Fibroblast of pulmonary artery (primary cell): ENCODE data around the gene SLC35A5.

Source experiments
- DNase-seq: peaks from one replicate; pipeline ENCODE4 v3.0.0-alpha.2; 2010; ENCODE audit warnings: low read depth
- H3K4me3 ChIP-seq: replicated peaks from 2 replicates; pipeline ENCODE4 v1.5.1; 2011; ENCODE audit warnings: low read depth, mild to moderate bottlenecking, control low read depth, low read length, moderate library complexity
- TF ChIP-seq, protein P1 (sequence below): IDR thresholded peaks from 2 replicates; pipeline ENCODE4 v1.5.1; 2011; ENCODE audit warnings: mild to moderate bottlenecking, control low read depth, low read length, inconsistent platforms; ENCODE audit errors: missing control alignments

Gene SLC35A5

GRCh38 chr3:112606098-112606497, 44.3 kb downstream of the SLC35A5 start:
- H3K4me3 ChIP-seq: no peak overlapping the region
- TF ChIP-seq, protein P1, sequence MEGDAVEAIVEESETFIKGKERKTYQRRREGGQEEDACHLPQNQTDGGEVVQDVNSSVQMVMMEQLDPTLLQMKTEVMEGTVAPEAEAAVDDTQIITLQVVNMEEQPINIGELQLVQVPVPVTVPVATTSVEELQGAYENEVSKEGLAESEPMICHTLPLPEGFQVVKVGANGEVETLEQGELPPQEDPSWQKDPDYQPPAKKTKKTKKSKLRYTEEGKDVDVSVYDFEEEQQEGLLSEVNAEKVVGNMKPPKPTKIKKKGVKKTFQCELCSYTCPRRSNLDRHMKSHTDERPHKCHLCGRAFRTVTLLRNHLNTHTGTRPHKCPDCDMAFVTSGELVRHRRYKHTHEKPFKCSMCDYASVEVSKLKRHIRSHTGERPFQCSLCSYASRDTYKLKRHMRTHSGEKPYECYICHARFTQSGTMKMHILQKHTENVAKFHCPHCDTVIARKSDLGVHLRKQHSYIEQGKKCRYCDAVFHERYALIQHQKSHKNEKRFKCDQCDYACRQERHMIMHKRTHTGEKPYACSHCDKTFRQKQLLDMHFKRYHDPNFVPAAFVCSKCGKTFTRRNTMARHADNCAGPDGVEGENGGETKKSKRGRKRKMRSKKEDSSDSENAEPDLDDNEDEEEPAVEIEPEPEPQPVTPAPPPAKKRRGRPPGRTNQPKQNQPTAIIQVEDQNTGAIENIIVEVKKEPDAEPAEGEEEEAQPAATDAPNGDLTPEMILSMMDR: no peak
- no peak for DNase-seq

- TF ChIP-seq, protein P1: no peak
- DNase-seq: no peak
- H3K4me3 ChIP-seq: no peak overlapping the region
Measured at GRCh38 chr3:112607863-112608262, 46.0 kb downstream of the SLC35A5 start.

GRCh38 chr3:112610121-112610520, 48.3 kb downstream of the SLC35A5 start:
- TF ChIP-seq, protein P1: no peak
- no peak overlapping the region for H3K4me3 ChIP-seq
- DNase-seq: peak; percentile 50

- no peak overlapping the region for H3K4me3 ChIP-seq
- TF ChIP-seq, protein P1: no peak
- no peak for DNase-seq
Measured at GRCh38 chr3:112611752-112612515, 50.1 kb downstream of the SLC35A5 start.

DNA sequence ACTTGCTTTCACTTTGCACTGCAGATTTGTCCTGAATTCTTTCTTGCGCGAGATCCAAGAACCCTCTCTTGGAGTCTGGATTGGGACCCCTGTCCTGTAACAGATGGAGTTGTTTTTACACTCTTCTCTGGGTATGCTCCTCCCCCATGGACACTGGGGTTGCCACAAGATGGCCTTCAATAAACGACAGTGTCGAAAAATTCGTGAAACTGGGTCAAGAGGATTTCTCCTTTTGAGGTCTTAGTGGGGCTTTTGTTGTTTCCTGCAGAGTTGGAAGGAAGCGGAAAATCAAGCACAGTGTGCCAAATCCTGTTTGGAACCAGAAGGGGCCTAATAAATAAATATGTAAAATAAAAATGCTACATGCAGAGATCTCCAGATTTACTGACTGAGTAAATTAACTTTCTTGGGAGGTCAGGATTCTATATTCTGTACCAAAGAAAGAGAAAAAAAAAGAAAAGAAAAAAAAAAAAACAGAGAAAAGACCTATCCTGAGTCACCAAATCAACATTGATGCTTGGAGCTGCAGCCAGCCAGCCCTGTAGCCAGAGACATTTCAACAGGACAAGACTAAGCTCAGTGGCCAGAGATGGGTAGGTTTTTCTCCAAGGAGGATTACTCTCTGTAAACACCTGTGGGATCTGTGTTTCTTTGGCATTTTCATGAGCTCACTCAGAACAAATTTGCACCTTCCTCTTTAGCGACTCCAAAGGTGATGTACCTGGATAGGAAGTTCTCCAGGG, 54.3 kb downstream of the SLC35A5 start:
- TF ChIP-seq, protein P1: no peak
- DNase-seq: no peak
- no peak overlapping the region for H3K4me3 ChIP-seq

DNA sequence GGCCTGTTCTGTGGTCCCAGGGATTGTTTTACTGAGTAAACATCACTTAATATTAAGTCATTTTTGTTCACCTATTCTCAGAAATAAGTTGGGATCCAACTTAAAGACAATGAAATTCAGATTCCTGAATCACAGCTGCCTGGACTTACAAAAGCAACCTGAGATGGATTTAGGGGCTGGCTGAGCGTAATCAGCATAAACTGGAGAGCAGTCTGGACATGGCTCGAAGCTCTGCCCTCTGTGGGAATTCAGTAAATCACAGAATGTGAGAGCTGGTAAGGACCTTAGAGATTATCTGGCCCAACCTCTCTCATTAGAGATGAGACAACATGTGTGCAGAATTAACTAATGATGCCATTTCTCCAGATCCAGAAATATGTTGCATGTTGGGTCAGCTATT, 55.4 kb downstream of the SLC35A5 start:
- H3K4me3 ChIP-seq: no peak overlapping the region
- TF ChIP-seq, protein P1: no peak
- no peak for DNase-seq
